Right lobe of liver (tissue), 4 donors: ENCODE data around the gene ACTL9.

Experiments used
- POLR2A ChIP-seq: fragments of 450-650 bp; IDR thresholded peaks from one replicate; pipeline ENCODE4 v1.6.1; 2017; ENCODE audit warnings: antibody characterized with exemption, mild to moderate bottlenecking
- TF ChIP-seq, protein P1 (sequence below), 4 donors: fragments of 200-600 bp in 3 of 4; fragments of 450-650 bp in 1 of 4; IDR thresholded peaks; one replicate each; pipeline versions ENCODE4 v1.5.1 to v1.8.0; 2016 to 2022; ENCODE audit warnings: antibody characterized with exemption in 4 of 4, mild to moderate bottlenecking in 2 of 4
- donor health status: DM: no; HTN: no; CAD: no.
- donor health status: DM: no; HTN: no; CAD: no.
- donor health status: DM: no; HTN: yes; CAD: no.

DNA sequence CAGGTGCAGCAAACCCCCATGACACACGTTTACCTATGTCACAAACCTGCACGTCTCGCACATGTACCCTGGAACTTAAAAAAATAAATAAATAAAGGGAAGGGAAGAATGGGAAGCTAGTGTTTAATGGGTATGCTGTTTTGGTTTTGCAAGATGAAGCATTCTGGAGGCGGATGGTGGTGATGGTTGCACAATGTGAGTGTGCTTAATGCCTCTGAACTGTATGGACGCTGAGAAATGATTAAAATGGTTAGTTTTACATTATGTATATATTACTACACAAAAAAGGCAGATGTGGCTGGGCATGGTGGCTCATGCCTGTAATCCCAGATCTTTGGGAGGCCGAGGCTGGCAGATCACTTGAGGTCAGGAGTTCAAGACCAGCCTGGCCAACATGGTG, 50.4 kb downstream of the ACTL9 start:
- TF ChIP-seq, protein P1, sequence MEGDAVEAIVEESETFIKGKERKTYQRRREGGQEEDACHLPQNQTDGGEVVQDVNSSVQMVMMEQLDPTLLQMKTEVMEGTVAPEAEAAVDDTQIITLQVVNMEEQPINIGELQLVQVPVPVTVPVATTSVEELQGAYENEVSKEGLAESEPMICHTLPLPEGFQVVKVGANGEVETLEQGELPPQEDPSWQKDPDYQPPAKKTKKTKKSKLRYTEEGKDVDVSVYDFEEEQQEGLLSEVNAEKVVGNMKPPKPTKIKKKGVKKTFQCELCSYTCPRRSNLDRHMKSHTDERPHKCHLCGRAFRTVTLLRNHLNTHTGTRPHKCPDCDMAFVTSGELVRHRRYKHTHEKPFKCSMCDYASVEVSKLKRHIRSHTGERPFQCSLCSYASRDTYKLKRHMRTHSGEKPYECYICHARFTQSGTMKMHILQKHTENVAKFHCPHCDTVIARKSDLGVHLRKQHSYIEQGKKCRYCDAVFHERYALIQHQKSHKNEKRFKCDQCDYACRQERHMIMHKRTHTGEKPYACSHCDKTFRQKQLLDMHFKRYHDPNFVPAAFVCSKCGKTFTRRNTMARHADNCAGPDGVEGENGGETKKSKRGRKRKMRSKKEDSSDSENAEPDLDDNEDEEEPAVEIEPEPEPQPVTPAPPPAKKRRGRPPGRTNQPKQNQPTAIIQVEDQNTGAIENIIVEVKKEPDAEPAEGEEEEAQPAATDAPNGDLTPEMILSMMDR (IDR thresholded peaks at IDR 0.05), result no peak
- TF ChIP-seq POLR2A, result no peak
